Measurements from ENCODE around the gene FTO.
A peak's percentile ranks its signal among the peaks of the same experiment; 100 is the strongest.
"Not testable (repeated sequence)": the region's sequence is repeated elsewhere in the genome, so short reads cannot be mapped to it uniquely, and the experiment has no call there.

FTO gene

DNA sequence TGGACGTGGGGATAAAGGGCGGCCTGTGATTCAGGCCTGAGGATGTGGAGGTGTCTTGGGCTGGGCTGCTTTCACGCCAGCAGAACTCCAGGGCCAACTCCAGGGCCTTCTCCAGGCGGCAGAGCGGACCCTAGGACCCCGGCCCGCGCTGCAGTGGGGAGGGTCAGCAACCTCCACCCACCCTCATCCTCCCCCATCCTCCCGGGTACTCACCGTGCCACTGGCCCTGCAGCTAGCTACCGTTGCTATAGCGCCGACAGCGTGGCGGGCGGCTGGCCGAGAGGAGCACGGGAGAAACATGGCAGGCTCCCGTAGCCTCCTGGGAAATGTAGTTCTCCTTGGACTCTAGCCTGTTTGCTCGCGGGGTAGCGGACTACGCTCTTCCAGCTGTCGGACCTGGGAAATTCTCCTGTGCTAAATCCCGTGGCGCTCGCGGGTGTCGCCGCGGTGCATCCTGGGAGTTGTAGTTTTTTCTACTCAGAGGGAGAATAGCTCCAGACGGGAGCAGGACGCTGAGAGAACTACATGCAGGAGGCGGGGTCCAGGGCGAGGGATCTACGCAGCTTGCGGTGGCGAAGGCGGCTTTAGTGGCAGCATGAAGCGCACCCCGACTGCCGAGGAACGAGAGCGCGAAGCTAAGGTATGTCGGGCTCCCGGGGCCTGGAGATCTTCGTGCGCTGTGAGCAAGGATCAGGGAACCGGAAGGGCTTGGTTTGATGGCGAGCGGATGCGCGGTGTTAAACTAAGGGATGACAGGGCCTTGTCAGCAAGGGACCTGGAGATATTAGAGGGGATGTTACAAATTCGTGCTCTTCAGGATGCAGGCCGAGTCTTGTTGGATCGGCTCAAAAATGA lies at the start of gene FTO, which contains the start of gene RPGRIP1L:
FTO (plus strand) TSS at position 567 of the 855 bp plus-strand sequence.
RPGRIP1L (minus strand) TSS at position 270 of the 855 bp plus-strand sequence. CDS start 3,136 bp downstream, outside the sequence.
- DNase-seq: peak; percentile 98

DNA sequence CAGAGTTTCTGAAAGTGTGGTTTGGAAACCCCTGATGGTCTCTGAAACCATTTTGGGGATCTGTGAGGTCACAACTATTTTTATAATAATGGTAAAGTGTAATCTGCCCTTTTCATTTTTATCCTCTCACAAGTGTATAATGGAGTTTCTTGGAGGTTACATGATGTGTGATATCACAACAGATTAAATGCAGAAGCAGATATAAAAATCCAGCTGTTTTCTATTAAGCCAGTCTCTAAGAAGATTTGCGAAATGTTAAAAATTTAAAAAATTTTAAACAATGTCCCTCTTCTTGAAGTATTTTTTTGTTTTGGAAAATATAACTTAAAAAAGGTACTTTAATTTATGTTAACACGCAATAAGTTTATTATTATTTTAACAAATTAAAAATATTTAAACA lies 49.0 kb upstream of the FTO start:
- no peak for DNase-seq

DNA sequence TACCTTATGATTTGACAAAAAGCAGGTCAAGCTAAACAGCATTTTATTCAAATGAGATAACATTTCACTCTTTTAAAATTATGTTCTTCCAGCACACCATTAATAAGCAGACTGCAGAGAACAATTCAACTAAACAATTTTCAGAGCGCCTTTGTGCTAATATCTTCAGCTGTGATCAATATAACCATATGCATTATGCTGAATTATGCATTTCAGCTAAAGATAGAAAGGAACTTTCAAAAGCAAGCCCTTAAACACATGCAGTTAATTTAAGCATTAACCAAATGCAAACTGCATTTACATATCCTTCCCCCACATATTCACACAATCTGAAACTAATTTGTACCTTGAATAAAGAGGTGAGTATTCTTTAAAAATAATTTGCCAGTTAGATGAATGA lies 41.9 kb upstream of the FTO start:
- no peak for DNase-seq

DNA sequence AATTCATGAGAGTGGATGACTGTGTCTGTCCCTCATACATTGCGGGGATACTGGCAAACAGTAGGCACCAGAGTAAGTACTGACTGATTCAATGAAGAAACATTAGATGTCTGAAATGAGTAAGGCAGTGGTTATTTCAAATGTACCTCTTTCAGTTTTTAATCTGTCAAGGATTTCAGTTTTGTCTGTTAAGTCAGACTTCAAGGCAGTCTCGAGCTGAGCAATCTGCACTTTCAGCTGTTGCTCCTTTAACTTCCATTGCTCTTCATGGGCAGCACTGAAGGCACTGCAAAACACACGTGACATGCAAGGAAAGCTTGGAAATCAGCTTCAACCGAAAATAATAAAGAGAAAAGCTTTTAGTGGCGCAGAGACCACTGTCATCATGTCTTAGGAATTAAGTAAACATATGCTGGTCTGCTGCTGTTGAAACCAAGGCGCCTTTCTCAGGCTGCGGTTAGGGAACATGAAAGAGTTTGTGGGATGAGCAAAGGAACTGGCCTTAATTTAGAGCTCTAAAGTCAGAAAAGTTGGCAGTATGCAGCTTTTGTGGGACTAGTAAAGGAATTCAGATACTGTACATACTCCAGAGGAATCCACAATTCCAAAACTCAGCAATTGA lies 39.1 kb upstream of the FTO start:
- DNase-seq: no peak

DNA sequence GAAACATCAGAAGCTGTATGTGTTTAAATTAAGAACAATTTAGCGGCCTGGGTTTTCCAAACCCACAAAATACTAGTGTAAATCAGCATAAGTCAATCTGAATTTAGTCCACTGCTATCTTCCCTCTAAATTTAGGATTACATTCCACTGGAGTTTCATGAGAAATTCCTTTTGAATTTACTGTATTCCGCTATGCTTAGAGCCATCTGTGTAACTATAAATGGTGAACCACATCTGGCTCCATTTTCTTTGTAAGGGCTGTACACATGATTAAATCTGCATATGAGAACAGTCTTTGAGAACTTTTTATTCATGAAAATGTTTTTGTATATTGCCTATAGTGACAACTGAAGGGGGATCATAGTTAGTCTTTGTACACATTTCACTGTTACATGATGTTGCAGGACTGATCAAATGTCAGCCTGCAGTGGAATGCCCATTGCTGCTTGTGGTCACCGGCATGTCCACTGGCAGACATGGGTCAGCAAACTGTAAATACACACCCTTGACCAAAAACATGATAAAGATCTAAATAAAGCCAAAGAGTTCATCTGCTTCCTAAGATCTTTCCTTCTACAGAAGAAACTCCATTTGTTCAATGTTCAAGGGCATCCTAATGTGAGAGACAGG lies 37.1 kb upstream of the FTO start:
- DNase-seq: no peak

DNA sequence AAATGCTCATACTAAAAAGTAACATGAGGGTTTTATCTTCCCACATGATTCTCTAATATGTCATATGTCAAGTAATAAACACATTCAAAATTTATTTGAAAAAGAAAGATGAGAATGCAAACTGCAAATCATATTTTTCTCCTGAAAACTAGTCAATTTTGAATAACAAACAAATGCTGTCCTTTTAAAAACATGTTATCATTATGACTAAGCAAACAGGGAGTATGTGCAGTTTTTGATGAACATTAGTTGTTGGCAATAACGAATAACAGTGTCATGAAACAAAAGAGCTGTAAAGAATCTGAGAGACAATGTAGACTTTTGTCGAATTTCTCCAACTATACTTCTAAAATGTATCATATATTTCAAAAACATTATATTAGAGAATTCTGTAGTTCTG lies 35.1 kb upstream of the FTO start:
- no peak for DNase-seq

DNA sequence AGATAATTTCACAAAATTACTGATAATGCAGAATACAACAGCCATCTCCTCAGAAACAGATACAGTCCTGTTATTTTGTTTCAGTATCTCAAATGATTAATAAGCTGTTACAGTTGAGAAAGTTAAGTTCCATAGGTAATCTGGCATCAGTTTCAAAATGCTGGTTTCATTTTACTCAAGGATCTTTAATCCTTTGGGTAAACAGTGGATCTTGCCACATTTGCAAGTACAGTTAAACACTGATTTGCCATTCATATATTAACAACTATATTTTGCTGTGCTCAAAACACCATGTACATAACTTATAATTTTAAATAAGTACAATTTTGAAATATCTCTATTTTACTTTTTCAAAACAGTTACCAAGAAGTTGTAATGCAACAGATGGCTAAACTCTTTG lies 31.5 kb upstream of the FTO start:
- no peak for DNase-seq

DNA sequence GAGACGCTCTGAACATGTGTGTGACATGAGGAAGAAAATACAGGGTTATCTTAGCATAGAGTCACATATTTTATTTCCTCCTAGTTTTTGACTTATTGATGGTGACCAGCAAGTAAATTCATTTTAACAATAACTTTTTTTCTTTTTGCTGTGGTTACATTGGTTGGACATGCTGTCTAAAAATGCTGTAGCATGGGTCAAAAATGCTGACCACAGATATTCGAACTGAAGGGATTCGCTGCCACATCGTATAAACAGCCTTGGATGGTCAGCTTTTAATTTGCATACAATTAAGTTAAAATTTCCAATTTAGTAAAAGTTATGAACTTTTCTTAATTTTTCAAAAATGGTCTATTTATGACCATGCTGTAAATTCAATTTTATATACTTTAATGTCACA lies 30.8 kb upstream of the FTO start:
- DNase-seq: no peak

DNA sequence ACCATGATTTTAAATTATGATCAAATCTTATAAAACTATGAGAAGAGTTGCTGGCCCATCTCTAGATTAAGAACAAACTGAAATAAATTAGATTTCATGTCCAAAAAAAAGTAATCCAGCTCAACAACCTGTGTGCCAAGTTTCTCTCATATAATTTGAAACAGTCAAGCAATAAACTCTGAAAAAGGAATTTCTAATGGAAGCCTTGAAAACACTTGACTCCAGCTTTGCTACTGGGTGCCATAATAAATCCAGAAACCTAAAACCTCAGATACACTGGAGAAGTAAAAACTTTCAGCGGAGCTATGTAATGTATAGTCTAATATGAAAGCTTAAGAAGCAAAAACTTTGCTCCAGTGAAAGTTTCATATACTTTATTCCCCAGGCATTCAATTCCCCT lies 25.8 kb upstream of the FTO start:
- no peak for DNase-seq

DNA sequence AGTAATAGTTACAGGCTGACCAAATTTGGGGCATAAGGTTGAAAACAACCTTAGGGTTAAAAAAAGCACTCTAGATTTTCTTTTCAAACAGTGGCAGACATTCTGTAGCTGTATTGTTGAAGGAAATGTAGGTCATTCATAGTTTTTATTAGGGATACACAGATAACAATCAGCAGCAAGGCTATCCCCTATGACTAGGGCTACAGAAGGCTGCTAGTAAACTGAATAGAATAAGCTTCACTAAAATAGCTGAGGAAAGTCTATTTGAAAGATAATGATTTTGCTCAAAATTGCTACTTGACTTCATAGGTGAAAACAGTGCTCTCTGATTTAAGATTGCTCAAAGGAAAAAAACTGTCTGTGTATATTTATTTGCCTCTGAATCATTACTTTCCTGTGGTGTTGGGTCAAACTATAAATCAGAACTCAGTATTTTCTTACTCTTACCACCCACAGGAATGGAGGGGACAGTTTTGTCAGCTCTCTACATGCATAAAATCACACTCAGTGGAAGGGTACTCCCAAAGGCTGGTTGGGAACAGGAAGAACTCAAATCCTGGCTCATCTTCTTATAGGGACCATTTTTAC lies 25.1 kb upstream of the FTO start:
- no peak for DNase-seq

DNA sequence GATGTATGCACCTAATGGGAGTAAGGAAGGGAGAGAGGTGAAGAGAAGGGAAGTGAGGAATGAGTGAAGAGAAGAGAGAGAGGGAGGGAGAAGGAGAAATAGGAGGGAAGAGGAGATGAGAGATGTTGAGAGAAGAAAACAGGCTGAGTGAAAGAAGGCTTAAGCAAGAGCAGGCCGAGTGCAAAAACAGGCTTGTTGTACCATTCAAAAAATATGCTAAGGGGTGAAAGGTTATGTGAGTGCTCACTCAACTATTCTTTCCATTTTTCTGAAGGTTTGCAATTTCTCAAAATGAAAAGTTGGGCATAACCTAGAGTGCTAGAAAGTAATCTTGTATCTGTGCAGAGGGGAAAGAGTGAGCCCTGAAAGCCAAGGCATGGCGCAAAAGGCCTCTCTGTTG lies 23.2 kb upstream of the FTO start:
- DNase-seq: no peak

DNA sequence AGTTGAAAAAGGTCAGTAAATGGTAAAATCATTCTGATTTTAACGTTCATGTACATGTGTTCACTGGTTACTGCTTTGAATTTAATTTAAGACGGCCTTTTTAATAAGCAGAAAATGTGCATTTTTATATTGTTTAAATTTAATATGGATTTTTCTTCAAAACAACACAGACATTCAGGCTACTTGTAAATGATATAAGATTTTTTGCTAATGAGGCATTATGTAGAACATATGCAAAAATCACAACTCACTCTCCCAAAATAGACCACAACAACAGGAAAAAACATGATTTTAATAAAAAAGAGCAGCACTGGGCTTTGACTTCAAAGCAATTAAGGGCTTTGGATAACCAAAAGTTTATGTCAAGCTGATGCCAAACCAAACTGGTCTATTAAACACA lies 22.6 kb upstream of the FTO start:
- no peak for DNase-seq

DNA sequence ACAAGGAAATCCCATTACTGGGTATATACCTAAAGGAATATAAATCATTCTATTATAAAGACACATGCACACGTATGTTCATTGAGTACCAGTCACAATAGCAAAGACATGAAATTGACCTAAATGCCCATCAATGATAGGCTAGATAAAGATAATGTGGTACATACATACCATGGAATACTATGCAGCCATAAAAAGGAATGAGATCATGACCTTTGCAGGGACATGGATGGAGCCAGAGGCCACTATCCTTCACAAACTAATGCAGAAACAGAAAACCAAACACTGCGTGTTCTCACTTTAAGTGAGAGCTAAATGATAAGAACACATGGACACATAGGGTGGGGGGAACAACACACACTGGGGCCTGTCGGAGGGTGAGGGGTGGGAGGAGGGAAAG lies 18.6 kb upstream of the FTO start:
- DNase-seq: not testable (repeated sequence)

DNA sequence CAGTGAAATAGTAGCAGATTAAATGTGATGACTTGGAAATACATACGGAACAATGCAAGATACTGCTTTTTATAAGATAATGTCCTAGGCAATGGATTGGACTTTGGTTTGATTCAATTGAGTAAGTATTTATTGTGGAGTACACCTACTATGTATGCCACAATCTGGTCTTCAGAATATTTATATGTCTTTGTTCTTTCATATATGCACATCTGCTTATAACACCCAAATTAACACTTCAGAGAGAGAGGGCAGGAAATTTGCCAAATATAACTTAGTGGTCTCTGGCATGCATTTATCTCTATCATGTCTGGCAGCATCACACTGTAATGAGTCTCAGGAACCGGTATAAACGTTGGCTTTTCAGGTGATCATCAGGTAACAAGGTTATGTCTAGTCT lies 17.2 kb upstream of the FTO start:
- no peak for DNase-seq

DNA sequence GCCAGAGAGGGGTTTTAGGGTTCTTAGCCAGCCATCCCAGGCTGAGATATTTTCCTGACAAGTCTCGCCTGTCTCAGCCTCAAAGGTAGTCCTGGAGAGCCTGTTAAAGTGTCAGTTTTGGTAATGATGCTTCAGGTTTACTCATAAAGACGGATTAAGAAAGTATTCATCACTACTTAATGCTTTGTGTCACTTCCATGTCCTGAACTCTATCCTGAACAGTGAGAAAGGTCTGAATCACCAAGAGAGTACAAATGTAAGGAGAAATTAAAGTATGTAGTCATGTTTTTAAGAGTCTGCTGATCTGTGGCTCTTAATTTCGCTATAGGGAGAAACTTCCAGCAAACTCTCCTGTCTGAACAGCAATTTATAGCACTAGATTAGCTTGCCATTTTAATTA lies 14.3 kb upstream of the FTO start:
- no peak for DNase-seq

DNA sequence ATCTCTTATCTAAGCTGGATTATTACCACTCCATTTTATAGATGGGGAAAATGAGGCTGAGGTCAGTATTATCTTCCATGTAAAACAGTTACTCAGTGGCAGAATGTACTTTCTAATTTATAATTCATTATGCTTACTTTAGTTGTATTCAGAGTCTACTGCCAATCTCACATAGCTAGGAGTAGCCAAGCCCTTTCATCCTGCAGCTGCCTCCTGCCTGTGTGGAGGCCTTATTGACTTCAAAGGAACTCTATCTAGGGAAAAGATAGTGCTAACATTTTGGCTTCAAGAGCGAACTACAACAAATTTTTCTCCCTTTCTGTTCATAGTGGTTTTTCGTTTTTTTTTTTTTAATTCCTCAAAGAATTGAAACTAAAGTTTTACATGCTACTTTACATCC lies 13.2 kb upstream of the FTO start:
- no peak for DNase-seq

DNA sequence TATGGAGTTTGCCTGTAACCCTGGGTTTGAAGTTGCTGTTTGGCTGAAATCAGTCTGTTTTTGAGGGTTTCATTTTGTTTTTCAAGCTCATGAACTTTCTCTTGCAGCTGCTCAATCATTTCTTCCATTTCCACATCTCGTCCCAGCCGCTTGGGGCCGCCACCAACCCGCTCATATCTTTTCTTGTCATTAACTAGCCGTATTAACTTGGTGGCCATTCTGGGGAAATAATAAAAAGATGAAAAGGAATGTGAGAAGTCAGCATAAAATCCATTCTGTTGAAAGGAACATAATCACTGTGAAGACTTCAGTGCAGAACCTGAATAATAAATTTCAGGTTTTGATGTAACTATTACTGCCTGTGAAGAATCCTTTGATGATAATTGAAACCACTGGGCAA lies 11.8 kb upstream of the FTO start:
- DNase-seq: no peak

DNA sequence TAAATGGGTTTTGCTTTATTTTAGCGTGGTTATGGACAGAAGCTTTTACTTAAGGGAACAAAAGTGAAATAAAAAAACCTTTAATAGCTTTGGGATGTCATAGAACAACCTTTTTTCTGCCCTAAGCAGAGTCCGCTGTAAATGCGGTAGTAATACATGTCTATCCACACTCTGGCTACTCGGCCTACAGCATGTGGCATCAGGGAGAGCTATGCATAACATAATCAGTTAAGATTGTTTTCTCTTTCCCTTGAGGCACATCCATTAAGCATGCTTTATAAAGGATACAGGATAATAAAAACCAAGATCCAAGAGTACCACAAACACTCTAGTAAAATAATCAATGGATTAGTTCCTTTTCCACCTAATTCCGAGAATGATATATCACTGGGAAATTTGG lies 10.6 kb upstream of the FTO start:
- DNase-seq: no peak

DNA sequence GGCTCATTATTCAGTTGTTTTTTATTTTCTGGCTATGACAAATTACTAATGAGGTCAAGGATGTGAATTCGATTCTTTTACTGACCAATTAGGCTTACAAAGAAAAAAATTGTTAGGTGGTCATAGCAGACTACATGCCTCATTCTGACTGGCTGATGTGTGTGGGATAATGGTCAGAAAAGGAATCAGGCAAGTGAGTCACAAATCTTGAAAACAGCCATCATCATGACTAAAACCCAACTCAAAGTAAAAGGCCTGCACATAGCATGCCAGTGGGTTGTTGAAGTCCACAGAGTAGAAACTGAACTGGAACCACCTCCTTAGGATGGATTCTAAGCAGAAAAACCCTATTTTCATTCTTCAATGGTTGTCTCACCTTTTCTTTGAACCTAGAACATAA lies 8.9 kb upstream of the FTO start:
- DNase-seq: no peak

DNA sequence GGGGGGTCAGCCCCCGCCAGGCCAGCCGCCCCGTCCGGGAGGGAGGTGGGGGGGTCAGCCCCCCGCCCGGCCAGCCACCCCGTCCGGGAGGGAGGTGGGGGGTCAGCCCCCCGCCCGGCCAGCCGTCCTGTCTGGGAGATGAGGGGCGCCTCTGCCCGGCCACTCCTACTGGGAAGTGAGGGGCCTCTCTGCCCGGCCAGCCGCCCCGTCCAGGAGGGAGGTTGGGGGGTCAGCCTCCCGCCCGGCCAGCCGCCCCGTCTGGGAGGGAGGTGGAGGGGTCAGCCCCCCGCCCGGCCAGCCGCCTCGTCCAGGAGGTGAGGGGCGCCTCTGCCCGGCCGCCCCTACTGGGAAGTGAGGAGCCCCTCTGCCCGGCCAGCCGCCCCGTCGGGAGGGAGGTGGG lies 5.7 kb upstream of the FTO start:
- not testable (repeated sequence) for DNase-seq

DNA sequence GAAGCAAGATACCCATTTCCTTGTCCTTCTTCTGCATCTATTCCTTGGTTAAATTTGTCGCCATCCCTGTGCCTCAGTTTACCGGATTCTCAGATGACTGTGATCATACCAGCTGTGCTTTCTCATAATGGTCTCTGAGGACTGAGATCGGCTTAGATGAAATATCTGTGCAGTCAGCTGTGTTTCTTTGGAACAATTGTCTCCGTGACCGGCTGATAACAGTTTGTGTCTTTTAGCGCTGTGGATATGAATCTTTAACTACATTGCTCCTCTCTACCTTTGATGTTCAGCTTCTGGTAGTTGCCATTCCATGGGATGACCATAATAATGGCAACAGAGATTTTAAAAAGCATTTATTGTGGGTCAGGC lies 473 bp downstream of the FTO start:
- no peak for DNase-seq

DNA sequence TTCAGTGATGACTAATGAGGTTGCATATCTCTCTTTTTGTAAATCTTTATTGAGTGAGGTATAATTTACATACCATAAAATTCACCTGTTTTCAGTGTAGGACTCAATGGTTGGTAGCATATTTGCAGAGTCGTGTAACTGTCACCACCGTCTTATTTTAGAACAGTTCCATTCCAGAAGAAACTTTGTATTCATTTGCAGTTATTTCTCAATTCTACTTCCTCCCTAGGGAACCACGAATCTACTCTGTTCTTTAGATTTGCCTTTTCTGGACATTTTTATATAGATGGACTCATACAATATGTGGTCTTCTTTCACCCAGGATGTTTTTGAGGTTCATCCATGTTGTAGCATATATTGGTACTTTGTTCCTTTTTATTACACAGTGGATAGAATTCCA lies 3.7 kb downstream of the FTO start:
- DNase-seq: no peak

DNA sequence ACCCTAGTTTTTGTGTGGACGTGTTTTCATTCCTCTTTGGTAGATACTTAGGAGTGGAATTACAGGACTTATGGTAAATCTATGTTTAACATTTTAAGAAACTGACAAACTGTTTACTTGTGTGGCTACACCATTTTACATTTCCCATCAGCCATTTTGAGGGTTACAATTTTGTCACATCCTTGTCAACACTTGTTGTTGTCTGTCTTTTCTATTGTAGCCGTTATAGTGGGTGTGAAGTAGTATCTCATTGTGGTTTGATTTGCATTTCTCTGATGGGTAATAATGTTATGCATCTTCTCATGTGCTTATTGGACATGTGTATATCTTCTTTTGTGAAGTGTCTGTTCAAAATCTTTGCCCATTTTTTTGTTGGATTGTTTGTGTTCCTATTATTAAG lies 4.5 kb downstream of the FTO start:
- no peak for DNase-seq

DNA sequence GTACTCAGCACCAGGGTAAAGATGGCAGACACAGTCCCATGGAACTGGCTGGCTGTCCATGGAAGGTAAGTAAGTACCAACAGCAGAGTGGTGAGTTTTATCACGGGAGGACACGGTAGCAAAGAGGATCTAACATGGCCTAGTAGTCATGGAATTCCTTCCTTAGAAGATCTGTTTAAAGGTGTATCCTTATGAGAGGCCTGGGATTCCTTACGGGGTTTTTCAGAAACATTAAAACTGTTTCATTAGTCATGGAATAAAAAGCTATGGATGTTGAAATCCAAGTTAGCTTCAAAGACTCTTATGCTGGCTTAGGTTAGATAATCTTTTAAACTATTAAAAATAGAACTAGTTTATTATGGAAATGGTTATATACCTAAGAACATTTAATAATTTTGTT lies 7.4 kb downstream of the FTO start:
- no peak for DNase-seq

All from activated CD8-positive, alpha-beta memory T cell treated with anti-CD3 and anti-CD28 coated beads, Interleukin-2, amount 50 U/mL, for 48 hours (primary cell).